ENCODE measurements around the gene PRMT6. TPM values are rescaled to one million over a fixed set of nuclear protein-coding genes. Genes with fewer than 3 reads are reported as not detected.

The PRMT6 gene
- total RNA-seq, 1 experiment from 2014 or later = 15.4 TPM

DNA sequence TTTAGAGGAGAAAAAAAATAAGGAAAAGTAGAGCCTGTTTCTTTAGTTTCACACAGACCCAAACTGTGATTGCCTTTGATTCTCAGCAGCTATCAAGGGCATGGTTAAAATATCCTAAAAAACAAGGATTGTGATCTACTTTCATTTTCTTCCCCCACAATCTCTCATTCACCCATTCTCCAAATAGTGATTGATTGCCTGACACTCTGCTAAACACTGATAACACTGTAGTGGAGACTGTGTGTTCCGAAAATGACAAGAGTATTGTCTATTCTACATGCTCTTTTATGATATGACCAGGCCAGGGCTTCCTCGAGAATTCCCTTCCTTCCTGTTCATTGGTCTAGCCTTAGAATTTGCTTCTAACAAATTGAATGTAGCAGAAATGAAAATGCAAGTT is 40.2 kb downstream of the PRMT6 start:
- intact Hi-C loops (cut with micrococcal nuclease; ENCODE audit: unreplicated experiment) = no loop called here
- Mint-ChIP-seq H3K27me3 (ENCODE audit: unreplicated experiment) (no peaks in the 10 kb centered on the region), H3K4me3 (ENCODE audit: low read depth, unreplicated experiment) (no peak overlapping the region), H3K36me3 (ENCODE audit: insufficient read depth, unreplicated experiment) (no peaks in the 10 kb centered on the region), H3K9me3 (ENCODE audit: low read depth, unreplicated experiment) (no peaks in the 10 kb centered on the region), H3K4me1 (ENCODE audit: low read depth, unreplicated experiment) (no peaks in the 10 kb centered on the region), H3K27ac (ENCODE audit: unreplicated experiment) (no peak overlapping the region)
- TF ChIP-seq, protein P1, sequence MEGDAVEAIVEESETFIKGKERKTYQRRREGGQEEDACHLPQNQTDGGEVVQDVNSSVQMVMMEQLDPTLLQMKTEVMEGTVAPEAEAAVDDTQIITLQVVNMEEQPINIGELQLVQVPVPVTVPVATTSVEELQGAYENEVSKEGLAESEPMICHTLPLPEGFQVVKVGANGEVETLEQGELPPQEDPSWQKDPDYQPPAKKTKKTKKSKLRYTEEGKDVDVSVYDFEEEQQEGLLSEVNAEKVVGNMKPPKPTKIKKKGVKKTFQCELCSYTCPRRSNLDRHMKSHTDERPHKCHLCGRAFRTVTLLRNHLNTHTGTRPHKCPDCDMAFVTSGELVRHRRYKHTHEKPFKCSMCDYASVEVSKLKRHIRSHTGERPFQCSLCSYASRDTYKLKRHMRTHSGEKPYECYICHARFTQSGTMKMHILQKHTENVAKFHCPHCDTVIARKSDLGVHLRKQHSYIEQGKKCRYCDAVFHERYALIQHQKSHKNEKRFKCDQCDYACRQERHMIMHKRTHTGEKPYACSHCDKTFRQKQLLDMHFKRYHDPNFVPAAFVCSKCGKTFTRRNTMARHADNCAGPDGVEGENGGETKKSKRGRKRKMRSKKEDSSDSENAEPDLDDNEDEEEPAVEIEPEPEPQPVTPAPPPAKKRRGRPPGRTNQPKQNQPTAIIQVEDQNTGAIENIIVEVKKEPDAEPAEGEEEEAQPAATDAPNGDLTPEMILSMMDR (IDR thresholded peaks at IDR 0.05; ENCODE audit: unreplicated experiment) = no peak
- no TSS peak for BruUV-seq (replicated peaks)
- CTCF ChIA-PET = no interaction called here
- DNase-seq = no peak

DNA sequence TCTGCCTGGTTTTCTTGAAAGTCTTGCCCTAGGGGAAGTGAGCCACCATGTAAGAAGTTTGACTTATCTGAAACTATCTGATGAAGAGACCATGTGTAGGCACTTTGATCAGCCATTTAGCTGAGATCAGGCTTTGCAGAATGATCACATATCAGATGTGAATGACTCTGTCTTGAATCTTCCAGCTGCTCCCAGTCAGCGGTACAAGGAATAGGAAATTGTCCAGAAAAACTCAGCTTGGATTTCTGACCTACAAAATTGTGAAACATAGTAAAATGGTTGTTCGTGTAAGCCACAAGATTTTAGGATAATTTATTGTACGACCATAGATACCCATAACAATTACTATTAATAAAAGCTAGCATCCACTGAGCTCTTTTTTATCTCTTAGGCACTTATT is 42.5 kb downstream of the PRMT6 start:
- no TSS peak for BruUV-seq (replicated peaks)
- no peaks in the 10 kb centered on the region for H3K4me1 Mint-ChIP-seq (ENCODE audit: low read depth, unreplicated experiment)
- CTCF ChIA-PET = no interaction called here

DNA sequence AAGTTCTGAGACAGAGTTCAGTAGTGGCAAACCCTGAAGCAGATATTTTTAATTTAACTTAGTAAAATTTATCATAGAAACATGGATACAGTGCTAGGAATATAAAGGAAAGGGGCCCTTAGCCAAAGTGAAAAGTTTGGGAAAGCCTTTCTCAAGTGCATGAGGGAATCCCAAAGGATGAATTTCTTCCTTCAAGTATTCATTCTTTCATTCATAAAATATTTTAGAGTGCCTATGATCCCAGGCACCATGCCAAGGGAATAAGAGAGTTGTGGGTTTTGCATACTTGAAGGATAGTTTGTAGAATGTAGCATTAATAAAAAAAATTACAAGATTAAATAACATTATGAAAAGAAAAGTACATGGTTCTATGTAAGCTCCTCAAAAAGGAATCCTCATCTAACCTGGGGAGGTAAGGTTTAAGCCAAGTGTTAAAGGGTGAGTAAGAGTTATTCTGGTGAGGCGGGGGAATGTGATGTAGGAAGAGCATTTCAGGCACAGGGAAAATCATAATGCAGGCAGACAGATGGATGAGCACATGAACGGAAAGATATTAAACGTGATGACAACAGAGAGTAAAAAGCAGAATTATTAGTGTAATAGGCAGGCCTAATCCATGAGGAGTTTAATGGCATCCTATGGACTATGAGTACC is 44.0 kb downstream of the PRMT6 start:
- Mint-ChIP-seq H3K4me3 (ENCODE audit: low read depth, unreplicated experiment) (no peak overlapping the region), H3K27me3 (ENCODE audit: unreplicated experiment) (no peaks in the 10 kb centered on the region), H3K9me3 (ENCODE audit: low read depth, unreplicated experiment) (no peaks in the 10 kb centered on the region), H3K4me1 (ENCODE audit: low read depth, unreplicated experiment) (no peaks in the 10 kb centered on the region), H3K27ac (ENCODE audit: unreplicated experiment) (no peak overlapping the region), H3K36me3 (ENCODE audit: insufficient read depth, unreplicated experiment) (no peaks in the 10 kb centered on the region)
- TF ChIP-seq, protein P1 (IDR thresholded peaks at IDR 0.05; ENCODE audit: unreplicated experiment) = no peak
- intact Hi-C loops (cut with micrococcal nuclease; ENCODE audit: unreplicated experiment) = no loop called here
- no TSS peak for BruUV-seq (replicated peaks)
- CTCF ChIA-PET = no interaction called here
- no peak for DNase-seq

More for the DNA sequence above, 42.5 kb downstream of the PRMT6 start:
- Mint-ChIP-seq H3K27me3 (ENCODE audit: unreplicated experiment) (no peaks in the 10 kb centered on the region), H3K9me3 (ENCODE audit: low read depth, unreplicated experiment) (no peaks in the 10 kb centered on the region), H3K4me3 (ENCODE audit: low read depth, unreplicated experiment) (no peak overlapping the region), H3K27ac (ENCODE audit: unreplicated experiment) (no peak overlapping the region), H3K36me3 (ENCODE audit: insufficient read depth, unreplicated experiment) (no peaks in the 10 kb centered on the region)
- TF ChIP-seq, protein P1 (IDR thresholded peaks at IDR 0.05; ENCODE audit: unreplicated experiment) = no peak
- DNase-seq = no peak
- intact Hi-C loops (cut with micrococcal nuclease; ENCODE audit: unreplicated experiment) = no loop called here

DNA sequence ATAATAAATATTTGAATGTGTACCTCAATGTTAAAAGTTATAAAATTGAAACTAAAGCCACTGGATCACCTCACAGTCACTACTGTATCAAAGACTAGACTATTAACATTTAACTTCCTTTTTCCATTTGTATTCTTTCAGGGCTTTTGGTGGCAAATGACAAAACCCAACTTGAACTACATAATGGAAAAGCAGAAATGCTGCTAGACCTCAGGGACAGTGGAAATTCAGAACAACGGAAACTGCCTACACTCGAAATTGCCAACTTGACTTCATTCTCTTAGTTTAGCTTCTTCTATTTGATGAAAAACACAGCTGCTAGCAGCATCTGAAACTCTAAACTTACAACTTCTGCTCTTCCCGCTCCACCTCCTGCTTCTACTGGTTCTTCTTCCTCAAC is 49.4 kb downstream of the PRMT6 start:
- intact Hi-C loops (cut with micrococcal nuclease; ENCODE audit: unreplicated experiment) = no loop called here
- H3K27ac Mint-ChIP-seq (ENCODE audit: unreplicated experiment) = no peak overlapping the region
- no peak overlapping the region for H3K4me3 Mint-ChIP-seq (ENCODE audit: low read depth, unreplicated experiment)
- CTCF ChIA-PET = no interaction called here
- H3K36me3 Mint-ChIP-seq (ENCODE audit: insufficient read depth, unreplicated experiment) = no peaks in the 10 kb centered on the region
- no peaks in the 10 kb centered on the region for H3K27me3 Mint-ChIP-seq (ENCODE audit: unreplicated experiment)
- BruUV-seq (replicated peaks) = no TSS peak
- DNase-seq = no peak
- TF ChIP-seq, protein P1 (IDR thresholded peaks at IDR 0.05; ENCODE audit: unreplicated experiment) = no peak
- no peaks in the 10 kb centered on the region for H3K9me3 Mint-ChIP-seq (ENCODE audit: low read depth, unreplicated experiment)
- H3K4me1 Mint-ChIP-seq (ENCODE audit: low read depth, unreplicated experiment) = no peaks in the 10 kb centered on the region

Other genes with a start within 250 kb of the PRMT6 start
- gene NTNG1, start 84.4 kb downstream of the PRMT6 start, total RNA-seq (2022) = 1.5 and 2.6 TPM in 2 replicates